K562 (cell line): ENCODE data around the gene HYI. TPM values are rescaled to one million over a fixed set of nuclear protein-coding genes. Genes with fewer than 3 reads are reported as not detected.

Experiments
- ATAC-seq: fragments of 200-7000 bp; cut with Tn5 transposase; 3 replicates; pipeline ENCODE4 v1.9.1; 2020; ENCODE audit warnings: moderate library complexity
- BruUV-seq: library from RNA; stranded (reverse); fragments of 400-500 nt; replicated peaks from 2 replicates; lab custom pipeline; 2021; lab: Mats Ljungman, UMichigan
- CTCF ChIA-PET: fragments of 300-600 bp; formaldehyde crosslinking; extraction: SDS; loops from one replicate; lab custom pipeline; 2021; ENCODE audit warnings: low intra/inter-chr PET ratio; lab: Yijun Ruan, JAX
- POLR2A ChIA-PET: fragments of 300-600, 350-650 bp; sonication (Branson Sonifier 250); formaldehyde crosslinking; extraction: SDS; loops from one replicate; lab custom pipeline; 2021; ENCODE audit warnings: antibody characterized with exemption, inconsistent platforms; lab: Yijun Ruan, JAX
- DNase-seq, 4 experiments: peaks; one replicate each; pipeline versions ENCODE4 v3.0.0 to v3.0.0-alpha.2; 2011 to 2018; ENCODE audit warnings: low spot score in 3 of 4, mixed read lengths in 3 of 4; ENCODE audit errors: extremely low read depth in 1 of 4
- FAIRE-seq: peaks from 2 replicates; lab custom pipeline; 2011; peaks lifted over from hg19 to GRCh38; lab: Jason Lieb, UNC
- H2AFZ ChIP-seq: 2 replicates; pipeline ENCODE4 v1.6.0; 2011; ENCODE audit warnings: low read depth, low read length, control low read depth, inconsistent platforms
- H3K27ac ChIP-seq: fragments of 200-600 bp; 3 replicates; pipeline ENCODE4 v1.8.0; 2011; ENCODE audit warnings: low read depth, mild to moderate bottlenecking, control low read depth, inconsistent platforms, low read length, moderate library complexity, mixed read lengths; ENCODE audit errors: extremely low read depth
- H3K27me3 ChIP-seq, 2 experiments: fragments of 300-600 bp in 1 of 2; 2 replicates in 1 of 2; 3 replicates in 1 of 2; pipeline versions ENCODE4 v1.6.0 to v1.8.0; 2011; ENCODE audit warnings: inconsistent platforms in 2 of 2, low read length in 2 of 2, mild to moderate bottlenecking in 1 of 2, mixed read lengths in 1 of 2, moderate library complexity in 1 of 2; ENCODE audit not compliant: control insufficient read depth in 2 of 2, insufficient read depth in 2 of 2
- H3K36me3 ChIP-seq: fragments of 300-600 bp; 3 replicates; pipeline ENCODE4 v1.8.0; 2011; ENCODE audit warnings: mild to moderate bottlenecking, low read length, inconsistent platforms; ENCODE audit not compliant: control insufficient read depth, insufficient read depth
- H3K4me1 ChIP-seq, 2 experiments: fragments of 200-600 bp in 1 of 2; replicated peaks in 1 of 2; 2 replicates in 1 of 2; 3 replicates in 1 of 2; pipeline versions ENCODE4 v1.5.1 to v1.8.0; 2011; ENCODE audit warnings: inconsistent platforms in 2 of 2, low read length in 2 of 2, mild to moderate bottlenecking in 1 of 2, mixed read lengths in 1 of 2, moderate library complexity in 1 of 2; ENCODE audit not compliant: control insufficient read depth in 2 of 2, insufficient read depth in 2 of 2
- H3K4me2 ChIP-seq: 2 replicates; pipeline ENCODE4 v1.6.1; 2011; ENCODE audit warnings: low read length, control low read depth, inconsistent platforms, mixed read lengths; ENCODE audit not compliant: insufficient read depth
- H3K4me3 ChIP-seq: fragments of 200-600 bp; sonication (generic), shearing (Covaris generic); 2 replicates; pipeline ENCODE4 v1.5.1; 2016; ENCODE audit warnings: control low read depth, inconsistent platforms
- H3K79me2 ChIP-seq: fragments of 200-600 bp; 3 replicates; pipeline ENCODE4 v1.8.0; 2011; ENCODE audit warnings: low read length, inconsistent platforms; ENCODE audit not compliant: control insufficient read depth, insufficient read depth
- H3K9ac ChIP-seq, 2 experiments: 2 replicates each; pipeline versions ENCODE4 v1.6.0 to v1.6.1; 2011; ENCODE audit warnings: low read depth in 2 of 2, low read length in 2 of 2, control low read depth in 1 of 2, inconsistent platforms in 1 of 2, mild to moderate bottlenecking in 1 of 2, mixed read lengths in 1 of 2; ENCODE audit not compliant: insufficient read depth in 1 of 2
- H3K9me1 ChIP-seq: one replicate; pipeline ENCODE4 v1.6.0; 2011; ENCODE audit warnings: inconsistent platforms, mild to moderate bottlenecking, low read length, moderate library complexity; ENCODE audit not compliant: control insufficient read depth, insufficient read depth
- H3K9me3 ChIP-seq: replicated peaks from 2 replicates; pipeline ENCODE4 v1.5.1; 2011; ENCODE audit warnings: low read depth, low read length, inconsistent platforms; ENCODE audit not compliant: control insufficient read depth, insufficient read depth
- H4K20me1 ChIP-seq: replicated peaks from 2 replicates; pipeline ENCODE4 v1.6.1; 2011; ENCODE audit warnings: low read length, inconsistent platforms, mixed read lengths; ENCODE audit not compliant: control insufficient read depth, insufficient read depth
- CLOCK ChIP-seq: fragments of 250-450 bp; sonication (Bioruptor Pico); IDR thresholded peaks from 2 replicates; pipeline ENCODE4 v1.4.0; 2020; ENCODE audit warnings: mild to moderate bottlenecking, moderate library complexity, borderline replicate concordance
- EP300 ChIP-seq: IDR thresholded peaks from 2 replicates; pipeline ENCODE4 v1.6.1; 2012; ENCODE audit warnings: low read length, improper control_type of control experiment
- FOSL1 ChIP-seq: fragments of 200-800 bp; sonication (Bioruptor generic); conservative IDR thresholded peaks from 2 replicates; pipeline ENCODE4 v1.6.1; 2016; ENCODE audit warnings: missing genetic modification characterization, missing compliant biosample characterization
- ID3 ChIP-seq, 2 experiments: fragments of 250-450 bp in 1 of 2; fragments of 450-650 bp in 1 of 2; sonication (Bioruptor Pico) in 1 of 2; IDR thresholded peaks; 2 replicates each; pipeline versions ENCODE4 v1.6.1 to v1.8.0; 2016 to 2021; ENCODE audit warnings: mild to moderate bottlenecking in 2 of 2, moderate library complexity in 2 of 2, missing compliant biosample characterization in 1 of 2, missing genetic modification characterization in 1 of 2
- MEIS2 ChIP-seq: fragments of 450-650 bp; IDR thresholded peaks from 2 replicates; pipeline ENCODE4 v1.6.1; 2014; ENCODE audit warnings: mild to moderate bottlenecking; ENCODE audit not compliant: partially characterized antibody
- MIER1 ChIP-seq: fragments of 450-650 bp; IDR thresholded peaks from 2 replicates; pipeline ENCODE4 v1.6.1; 2016; ENCODE audit warnings: antibody characterized with exemption, mild to moderate bottlenecking, low read depth
- MTA2 ChIP-seq: fragments of 450-650 bp; IDR thresholded peaks from 2 replicates; pipeline ENCODE4 v1.6.1; 2016; ENCODE audit warnings: low read depth
- NR1H2 ChIP-seq: sonication (generic); formaldehyde crosslinking; IDR thresholded peaks from 2 replicates; pipeline ENCODE4 v1.4.0; 2020; ENCODE audit warnings: mild to moderate bottlenecking, missing genetic modification reagents
- PHB2 ChIP-seq: fragments of 450-650 bp; IDR thresholded peaks from 2 replicates; pipeline ENCODE4 v1.6.1; 2017; ENCODE audit warnings: low read depth
- POLR2G ChIP-seq: fragments of 200-400 bp; formaldehyde crosslinking; IDR thresholded peaks from 2 replicates; pipeline ENCODE4 v1.6.1; 2017; ENCODE audit warnings: low read depth, mild to moderate bottlenecking, antibody characterized with exemption, low read length, moderate library complexity
- STAG1 ChIP-seq: sonication (generic); formaldehyde crosslinking; IDR thresholded peaks from 2 replicates; pipeline ENCODE4 v1.5.0; 2020; ENCODE audit warnings: missing genetic modification reagents, borderline replicate concordance
- ZNF232 ChIP-seq: sonication (generic); formaldehyde crosslinking; IDR thresholded peaks from 2 replicates; pipeline ENCODE4 v1.8.0; 2022; ENCODE audit warnings: mild to moderate bottlenecking, missing genetic modification reagents
- WGBS: fragments of 100-300 bp; shearing (Covaris generic); methylation state at CpG from one replicate; pipeline ENCODE4 v1.1.6; 2016; ENCODE audit warnings: low coverage, mixed read lengths; ENCODE audit not compliant: insufficient coverage; ENCODE audit errors: missing lambda C conversion rate; 5-methylcytosine and 5-hydroxymethylcytosine counted together
- in situ Hi-C: fragments of 300-500 bp; cut with MboI; formaldehyde crosslinking; loops from 4 replicates; pipeline ENCODE4 v1.15.0; 2018; ENCODE audit warnings: inconsistent platforms, mixed read lengths
- intact Hi-C: fragments of 100-400 bp; cut with micrococcal nuclease; formaldehyde crosslinking; loops from 2 replicates; pipeline ENCODE4 v1.14.2; 2022
- polyA plus RNA-seq, 8 experiments: library from polyadenylated mRNA; depleted of rRNA in 4 of 8; stranded (reverse) in 5 of 8; unstranded in 3 of 8; fragments of >200 nt; fragmentation: Nextera tagmentation in 2 of 8; fragmentation: Illumina TruSeq in 1 of 8; extraction: Ambion mirVana in 2 of 8; extraction: Trizol in 1 of 8; gene quantifications; 2 replicates each; pipeline versions ENCODE4 v1.2.1 to v1.2.3, GENCODE V29; 2011 to 2014; ENCODE audit warnings: inconsistent platforms in 1 of 8, missing spikeins in 1 of 8
- total RNA-seq, 7 experiments: library from RNA; depleted of rRNA in 6 of 7; stranded (reverse); fragments of >200 nt in 6 of 7; fragmentation: Illumina TruSeq in 2 of 7; extraction: Trizol in 2 of 7; gene quantifications; 2 replicates each; pipeline versions ENCODE4 v1.2.1 to v1.2.3, GENCODE V29; 2011 to 2021; ENCODE audit warnings: low replicate concordance in 1 of 7

Gene HYI
- total and polyA plus RNA-seq, 9 of the 15 experiments (the other 6 are each of a cell fraction or from before 2014, with no cell fraction given): 0.04 to 4.1 (median 1.4) TPM; not detected in 1

GRCh38 chr1:43450251-43450941, 3.3 kb downstream of the HYI start:
- Histone ChIP-seq H4K20me1 (0 out of 2 replicates have a peak, but pooled peaks cover 4% of the 10 kb centered on the region), H2AFZ (no peak overlapping the region), H3K9me3 (no peaks in the 10 kb centered on the region), H3K27me3 (no peaks in the 10 kb centered on the region), H3K36me3 (peaks cover 52% of the 10 kb centered on the region; the same call in 2 of the 3 replicates), H3K9ac (no peak overlapping the region), H3K4me1 (peaks cover 0 to 16% of the 10 kb centered on the region in 2 experiments; a peak in 4 of 5 replicates), H3K9me1 (no peaks in the 10 kb centered on the region), H3K27ac (no peak overlapping the region), H3K4me2 (no peak overlapping the region), H3K79me2 (no peaks in the 10 kb centered on the region), H3K4me3 (no peak overlapping the region)
- ChIA-PET CTCF (interaction anchor here (0.6 kb wide), 1 partner anchor 519 kb away, joined by 3 read pairs; no protein-coding TSS in a partner anchor), POLR2A (interaction anchor here (0.7 to 1.0 kb wide), 2 partner anchors 15 to 73 kb away, joined by 3 read pairs; no protein-coding TSS in a partner anchor)
- FAIRE-seq (no peak), DNase-seq (no peak), ATAC-seq (no peak)
- 72% methylated on average over 10 of the region's 10 CpGs for WGBS
- in situ Hi-C loops (no loop called here), intact Hi-C loops (no loop called here)
- BruUV-seq: no TSS peak
- TF ChIP-seq MTA2: no peak
- 0 out of 2 replicates have a peak, but pooled peaks have one; percentile 1 for TF ChIP-seq POLR2G

GRCh38 chr1:43449708-43450069, 4.0 kb downstream of the HYI start:
- POLR2A ChIA-PET: interaction anchor here (1.2 kb wide), 1 partner anchor 9 kb away, joined by 7 read pairs; no protein-coding TSS in a partner anchor
- peaks cover 52% of the 10 kb centered on the region; the same call in 2 of the 3 replicates for H3K36me3 ChIP-seq
- FAIRE-seq (no peak), ATAC-seq (no peak), DNase-seq (no peak)
- H3K4me3 ChIP-seq: no peak overlapping the region
- no TSS peak for BruUV-seq
- H3K4me2 ChIP-seq: no peak overlapping the region
- H3K4me1 ChIP-seq: peaks cover 7 to 22% of the 10 kb centered on the region in 2 experiments; a peak in 4 of 5 replicates
- peaks cover 4% of the 10 kb centered on the region; the same call in 1 of the 2 replicates for H4K20me1 ChIP-seq
- H3K27me3 ChIP-seq: no peaks in the 10 kb centered on the region
- H3K9me1 ChIP-seq: peaks cover under 1% of the 10 kb centered on the region
- intact Hi-C loops (no loop called here), in situ Hi-C loops (no loop called here)
- CTCF ChIA-PET: no interaction called here
- H3K9ac ChIP-seq: 0 out of 4 replicates have a peak overlapping the region, but pooled peaks of 1 of the 2 experiments have one; percentile 55
- H2AFZ ChIP-seq: no peak overlapping the region
- H3K9me3 ChIP-seq: no peaks in the 10 kb centered on the region
- no peak overlapping the region for H3K27ac ChIP-seq
- WGBS: 69% methylated on average over 5 of the region's 5 CpGs
- H3K79me2 ChIP-seq: no peaks in the 10 kb centered on the region
- no peak for TF ChIP-seq CLOCK (CRISPR knock-in tag)
- TF ChIP-seq PHB2: no peak
- no peak for TF ChIP-seq MIER1
- no peak for TF ChIP-seq ID3 (CRISPR knock-in tag; IDR thresholded peaks at IDR 0.05)
- no peak for TF ChIP-seq ID3 (tag; IDR thresholded peaks at IDR 0.05)
- TF ChIP-seq STAG1: no peak
- TF ChIP-seq NR1H2 (CRISPR knock-in tag): no peak
- no peak for TF ChIP-seq FOSL1
- no peak for TF ChIP-seq EP300
- no peak for TF ChIP-seq ZNF232 (CRISPR knock-in tag)
- no peak for TF ChIP-seq MEIS2
